Measurements from ENCODE around the gene RNU1-2.
"Not testable (repeated sequence)": the region's sequence is repeated elsewhere in the genome, so short reads cannot be mapped to it uniquely, and the experiment has no call there.

RNU1-2 gene

GRCh38 chr1:16900751-16901150, 5.0 kb downstream of the RNU1-2 start:
- TF ChIP-seq TAF1 (IDR thresholded peaks at IDR 0.05; ENCODE audit: low read depth, low read length), result no peak
- no peak for TF ChIP-seq SPI1 (IDR thresholded peaks at IDR 0.05; ENCODE audit: low read depth, low read length)
- TF ChIP-seq PAX5 (IDR thresholded peaks at IDR 0.05; ENCODE audit: insufficient read depth, low read length, severe bottlenecking), result no peak
- no peak for TF ChIP-seq POLR2AphosphoS5 (IDR thresholded peaks at IDR 0.05; ENCODE audit: low read depth, low read length)
- TF ChIP-seq POU2F2 (IDR thresholded peaks at IDR 0.05; ENCODE audit: low read depth, low read length), result no peak
- TF ChIP-seq POLR2A (IDR thresholded peaks at IDR 0.05; ENCODE audit: low read depth, low read length), result no peak
- no peak for FAIRE-seq
- no peak for DNase-seq (ENCODE audit: insufficient read length, low spot score)

- not testable (repeated sequence) for DNase-seq (ENCODE audit: insufficient read length, low spot score)
- peak; percentile 47; the same call in 1 of the 2 replicates for TF ChIP-seq SPI1 (IDR thresholded peaks at IDR 0.05; ENCODE audit: low read depth, low read length)
Observed at GRCh38 chr1:16901371-16901770, 5.6 kb downstream of the RNU1-2 start.

GRCh38 chr1:16903054-16903453, 7.3 kb downstream of the RNU1-2 start:
- no peak for FAIRE-seq

More at GRCh38 chr1:16901371-16901770, 5.6 kb downstream of the RNU1-2 start:
- not testable (repeated sequence) for FAIRE-seq

GRCh38 chr1:16903458-16903796, 7.6 kb downstream of the RNU1-2 start:
- FAIRE-seq (no peak), DNase-seq (ENCODE audit: insufficient read length, low spot score) (no peak)
- TF ChIP-seq SPI1 (IDR thresholded peaks at IDR 0.05; ENCODE audit: low read depth, low read length), result no peak
- TF ChIP-seq POLR2A (IDR thresholded peaks at IDR 0.05; ENCODE audit: low read depth, low read length), result no peak
- no peak for TF ChIP-seq POU2F2 (IDR thresholded peaks at IDR 0.05; ENCODE audit: low read depth, low read length)
- TF ChIP-seq POLR2AphosphoS5 (IDR thresholded peaks at IDR 0.05; ENCODE audit: low read depth, low read length), result no peak
- TF ChIP-seq PAX5 (IDR thresholded peaks at IDR 0.05; ENCODE audit: insufficient read depth, low read length, severe bottlenecking), result no peak
- no peak for TF ChIP-seq TAF1 (IDR thresholded peaks at IDR 0.05; ENCODE audit: low read depth, low read length)

More at GRCh38 chr1:16903054-16903453, 7.3 kb downstream of the RNU1-2 start:
- DNase-seq (ENCODE audit: insufficient read length, low spot score), result no peak
- TF ChIP-seq POLR2AphosphoS5 (IDR thresholded peaks at IDR 0.05; ENCODE audit: low read depth, low read length) (no peak), PAX5 (IDR thresholded peaks at IDR 0.05; ENCODE audit: insufficient read depth, low read length, severe bottlenecking) (no peak), POLR2A (IDR thresholded peaks at IDR 0.05; ENCODE audit: low read depth, low read length) (no peak), TAF1 (IDR thresholded peaks at IDR 0.05; ENCODE audit: low read depth, low read length) (no peak), SPI1 (IDR thresholded peaks at IDR 0.05; ENCODE audit: low read depth, low read length) (no peak), POU2F2 (IDR thresholded peaks at IDR 0.05; ENCODE audit: low read depth, low read length) (no peak)

- peak; percentile 61 for DNase-seq (ENCODE audit: insufficient read length, low spot score)
- FAIRE-seq, result peak; percentile 92
Observed at GRCh38 chr1:16904560-16905109, 8.9 kb downstream of the RNU1-2 start.

GRCh38 chr1:16905110-16905867, 9.5 kb downstream of the RNU1-2 start:
- DNase-seq (ENCODE audit: insufficient read length, low spot score) (no peak), FAIRE-seq (no peak)
- TF ChIP-seq POLR2AphosphoS5 (IDR thresholded peaks at IDR 0.05; ENCODE audit: low read depth, low read length) (peak; percentile 100), PAX5 (IDR thresholded peaks at IDR 0.05; ENCODE audit: insufficient read depth, low read length, severe bottlenecking) (no peak), SPI1 (IDR thresholded peaks at IDR 0.05; ENCODE audit: low read depth, low read length) (no peak), TAF1 (IDR thresholded peaks at IDR 0.05; ENCODE audit: low read depth, low read length) (peak; percentile 70; the same call in 1 of the 2 replicates), POU2F2 (IDR thresholded peaks at IDR 0.05; ENCODE audit: low read depth, low read length) (peak; percentile 87), POLR2A (IDR thresholded peaks at IDR 0.05; ENCODE audit: low read depth, low read length) (peak; percentile 100)

More at GRCh38 chr1:16904560-16905109, 8.9 kb downstream of the RNU1-2 start:
- TF ChIP-seq POLR2AphosphoS5 (IDR thresholded peaks at IDR 0.05; ENCODE audit: low read depth, low read length), result no peak
- no peak for TF ChIP-seq PAX5 (IDR thresholded peaks at IDR 0.05; ENCODE audit: insufficient read depth, low read length, severe bottlenecking)
- 0 out of 2 replicates have a peak, but pooled peaks have one; percentile 9 for TF ChIP-seq SPI1 (IDR thresholded peaks at IDR 0.05; ENCODE audit: low read depth, low read length)
- TF ChIP-seq TAF1 (IDR thresholded peaks at IDR 0.05; ENCODE audit: low read depth, low read length), result no peak
- TF ChIP-seq POLR2A (IDR thresholded peaks at IDR 0.05; ENCODE audit: low read depth, low read length), result no peak
- TF ChIP-seq POU2F2 (IDR thresholded peaks at IDR 0.05; ENCODE audit: low read depth, low read length), result peak; percentile 98; the same call in 1 of the 2 replicates

- TF ChIP-seq POLR2A (IDR thresholded peaks at IDR 0.05; ENCODE audit: low read depth, low read length) (no peak), POLR2AphosphoS5 (IDR thresholded peaks at IDR 0.05; ENCODE audit: low read depth, low read length) (no peak), SPI1 (IDR thresholded peaks at IDR 0.05; ENCODE audit: low read depth, low read length) (no peak), PAX5 (IDR thresholded peaks at IDR 0.05; ENCODE audit: insufficient read depth, low read length, severe bottlenecking) (no peak), POU2F2 (IDR thresholded peaks at IDR 0.05; ENCODE audit: low read depth, low read length) (no peak)
- FAIRE-seq (no peak), DNase-seq (ENCODE audit: insufficient read length, low spot score) (no peak)
Observed at GRCh38 chr1:16905868-16906702, 10.3 kb downstream of the RNU1-2 start.

GRCh38 chr1:16906873-16907272, 11.1 kb downstream of the RNU1-2 start:
- no peak for FAIRE-seq
- TF ChIP-seq TAF1 (IDR thresholded peaks at IDR 0.05; ENCODE audit: low read depth, low read length) (no peak), PAX5 (IDR thresholded peaks at IDR 0.05; ENCODE audit: insufficient read depth, low read length, severe bottlenecking) (no peak), POLR2A (IDR thresholded peaks at IDR 0.05; ENCODE audit: low read depth, low read length) (no peak), POU2F2 (IDR thresholded peaks at IDR 0.05; ENCODE audit: low read depth, low read length) (no peak), SPI1 (IDR thresholded peaks at IDR 0.05; ENCODE audit: low read depth, low read length) (no peak), POLR2AphosphoS5 (IDR thresholded peaks at IDR 0.05; ENCODE audit: low read depth, low read length) (no peak)
- no peak for DNase-seq (ENCODE audit: insufficient read length, low spot score)

Measured in GM12891 (cell line).